H1 (cell line): ENCODE results near the gene HOXC11.

ENCODE experiments used
- CBX5 ChIP-seq: fragments of 300-800, 300-1000 bp; sonication (generic); IDR thresholded peaks from 2 replicates; pipeline ENCODE4 v1.7.1; 2016; ENCODE audit warnings: antibody characterized with exemption, low read length, low read depth
- CREB1 ChIP-seq: IDR thresholded peaks from 2 replicates; pipeline ENCODE4 v1.6.1; 2012; ENCODE audit warnings: inconsistent platforms
- EZH2 ChIP-seq: fragments of 200-600 bp; sonication (generic); IDR thresholded peaks from 2 replicates; pipeline ENCODE4 v1.7.1; 2012; ENCODE audit warnings: low read depth, mild to moderate bottlenecking, moderate library complexity, low read length, inconsistent platforms; ENCODE audit not compliant: severe bottlenecking
- HDAC2 ChIP-seq, 2 experiments: fragments of 300-600 bp in 1 of 2; sonication (generic) in 1 of 2; IDR thresholded peaks; 2 replicates each; pipeline ENCODE4 v1.6.1; 2011 to 2012; ENCODE audit warnings: low read depth in 2 of 2, low read length in 2 of 2, mild to moderate bottlenecking in 2 of 2, moderate library complexity in 2 of 2, borderline replicate concordance in 1 of 2, inconsistent platforms in 1 of 2
- JUN ChIP-seq: IDR thresholded peaks from 2 replicates; pipeline ENCODE4 v1.6.1; 2011; ENCODE audit warnings: low read depth, mild to moderate bottlenecking, improper control_type of control experiment, low read length
- POU5F1 ChIP-seq: IDR thresholded peaks from 2 replicates; pipeline ENCODE4 v1.6.1; 2011; ENCODE audit warnings: low read depth, mild to moderate bottlenecking, low read length, moderate library complexity
- RFX5 ChIP-seq: IDR thresholded peaks from 2 replicates; pipeline ENCODE4 v1.6.1; 2011; ENCODE audit warnings: low read depth, low read length, improper control_type of control experiment, borderline replicate concordance
- SP1 ChIP-seq: IDR thresholded peaks from 2 replicates; pipeline ENCODE4 v1.6.1; 2011; ENCODE audit warnings: low read depth, low read length
- TAF1 ChIP-seq: IDR thresholded peaks from 2 replicates; pipeline ENCODE4 v1.6.1; 2011; ENCODE audit warnings: mild to moderate bottlenecking, low read depth, low read length
- TCF12 ChIP-seq: IDR thresholded peaks from 2 replicates; pipeline ENCODE4 v1.6.1; 2011; ENCODE audit warnings: low read depth, mild to moderate bottlenecking, low read length
- YY1 ChIP-seq: IDR thresholded peaks from 2 replicates; pipeline ENCODE4 v1.6.1; 2011; ENCODE audit warnings: low read depth, mild to moderate bottlenecking, low read length
- TF ChIP-seq, protein P1 (sequence below), 3 experiments: IDR thresholded peaks; 1 replicate in 2 of 3; 2 replicates in 1 of 3; pipeline versions ENCODE4 v1.5.1 to v1.6.1; 2011; ENCODE audit warnings: low read length in 3 of 3, mild to moderate bottlenecking in 3 of 3, inconsistent platforms in 2 of 3, low read depth in 1 of 3, moderate library complexity in 1 of 3; ENCODE audit not compliant: insufficient read depth in 1 of 3; ENCODE audit errors: control extremely low read depth in 1 of 3
- TF ChIP-seq, protein P2 (sequence below): IDR thresholded peaks from 2 replicates; pipeline ENCODE4 v1.6.1; 2011; ENCODE audit warnings: low read depth, mild to moderate bottlenecking, low read length; ENCODE audit not compliant: insufficient read depth
- TF ChIP-seq, protein P3 (sequence below): IDR thresholded peaks from 2 replicates; pipeline ENCODE4 v1.6.1; 2012; ENCODE audit warnings: low read length, inconsistent platforms

DNA sequence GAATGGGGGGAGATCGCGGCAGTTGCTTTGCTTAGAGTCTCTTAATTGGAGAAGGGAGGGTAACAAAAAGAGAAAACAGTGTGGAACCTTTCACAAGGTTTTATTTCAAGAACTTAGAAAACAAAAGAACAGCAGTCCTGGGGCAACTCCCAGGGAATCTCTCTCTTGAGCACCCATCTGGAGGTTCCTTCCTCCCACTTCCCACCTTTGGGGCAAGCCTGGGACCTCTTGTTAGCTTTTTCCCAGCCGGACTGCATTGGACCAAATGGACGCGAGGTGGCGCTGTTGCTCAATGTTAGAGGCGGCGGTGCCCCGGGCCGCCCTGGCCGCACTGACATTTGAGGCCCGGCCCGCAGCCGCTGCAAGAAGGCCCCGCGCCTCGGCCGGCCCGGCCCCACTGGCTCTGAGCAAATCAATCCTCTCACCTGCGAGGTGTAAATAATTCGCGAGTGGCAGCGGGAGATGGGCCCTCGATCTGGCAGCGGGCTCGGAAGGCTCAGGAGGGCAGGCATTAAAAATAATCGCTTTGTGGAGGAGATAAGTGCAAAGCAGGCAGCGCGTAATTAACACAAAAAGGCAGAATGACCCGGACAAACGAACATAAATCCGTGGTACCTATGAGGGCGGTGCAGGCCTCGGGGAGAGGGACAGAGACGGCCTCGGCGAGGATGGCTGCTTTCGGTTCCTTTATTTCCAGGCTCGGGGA is 33.1 kb downstream of the HOXC11 start:
- TF ChIP-seq, protein P1, sequence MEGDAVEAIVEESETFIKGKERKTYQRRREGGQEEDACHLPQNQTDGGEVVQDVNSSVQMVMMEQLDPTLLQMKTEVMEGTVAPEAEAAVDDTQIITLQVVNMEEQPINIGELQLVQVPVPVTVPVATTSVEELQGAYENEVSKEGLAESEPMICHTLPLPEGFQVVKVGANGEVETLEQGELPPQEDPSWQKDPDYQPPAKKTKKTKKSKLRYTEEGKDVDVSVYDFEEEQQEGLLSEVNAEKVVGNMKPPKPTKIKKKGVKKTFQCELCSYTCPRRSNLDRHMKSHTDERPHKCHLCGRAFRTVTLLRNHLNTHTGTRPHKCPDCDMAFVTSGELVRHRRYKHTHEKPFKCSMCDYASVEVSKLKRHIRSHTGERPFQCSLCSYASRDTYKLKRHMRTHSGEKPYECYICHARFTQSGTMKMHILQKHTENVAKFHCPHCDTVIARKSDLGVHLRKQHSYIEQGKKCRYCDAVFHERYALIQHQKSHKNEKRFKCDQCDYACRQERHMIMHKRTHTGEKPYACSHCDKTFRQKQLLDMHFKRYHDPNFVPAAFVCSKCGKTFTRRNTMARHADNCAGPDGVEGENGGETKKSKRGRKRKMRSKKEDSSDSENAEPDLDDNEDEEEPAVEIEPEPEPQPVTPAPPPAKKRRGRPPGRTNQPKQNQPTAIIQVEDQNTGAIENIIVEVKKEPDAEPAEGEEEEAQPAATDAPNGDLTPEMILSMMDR (IDR thresholded peaks at IDR 0.05; ENCODE audit: control extremely low read depth in 1 of 3, insufficient read depth in 1 of 3, low read depth in 1 of 3, low read length in 3 of 3): peak; percentile 88 to 97 (median 89)
- TF ChIP-seq SP1: no peak
- 0 out of 2 replicates have a peak, but pooled peaks have one; percentile 13 for TF ChIP-seq TCF12
- TF ChIP-seq HDAC2 (IDR thresholded peaks at IDR 0.05; ENCODE audit: borderline replicate concordance in 1 of 2, low read depth in 2 of 2, low read length in 2 of 2): no peak
- no peak for TF ChIP-seq CBX5
- TF ChIP-seq YY1: no peak
- TF ChIP-seq CREB1: no peak
- TF ChIP-seq TAF1: no peak
- TF ChIP-seq, protein P2, sequence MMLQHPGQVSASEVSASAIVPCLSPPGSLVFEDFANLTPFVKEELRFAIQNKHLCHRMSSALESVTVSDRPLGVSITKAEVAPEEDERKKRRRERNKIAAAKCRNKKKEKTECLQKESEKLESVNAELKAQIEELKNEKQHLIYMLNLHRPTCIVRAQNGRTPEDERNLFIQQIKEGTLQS: no peak
- TF ChIP-seq EZH2: peak; percentile 47
- TF ChIP-seq POU5F1: no peak
- TF ChIP-seq, protein P3, sequence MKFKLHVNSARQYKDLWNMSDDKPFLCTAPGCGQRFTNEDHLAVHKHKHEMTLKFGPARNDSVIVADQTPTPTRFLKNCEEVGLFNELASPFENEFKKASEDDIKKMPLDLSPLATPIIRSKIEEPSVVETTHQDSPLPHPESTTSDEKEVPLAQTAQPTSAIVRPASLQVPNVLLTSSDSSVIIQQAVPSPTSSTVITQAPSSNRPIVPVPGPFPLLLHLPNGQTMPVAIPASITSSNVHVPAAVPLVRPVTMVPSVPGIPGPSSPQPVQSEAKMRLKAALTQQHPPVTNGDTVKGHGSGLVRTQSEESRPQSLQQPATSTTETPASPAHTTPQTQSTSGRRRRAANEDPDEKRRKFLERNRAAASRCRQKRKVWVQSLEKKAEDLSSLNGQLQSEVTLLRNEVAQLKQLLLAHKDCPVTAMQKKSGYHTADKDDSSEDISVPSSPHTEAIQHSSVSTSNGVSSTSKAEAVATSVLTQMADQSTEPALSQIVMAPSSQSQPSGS: no peak
- no peak for TF ChIP-seq RFX5
- no peak for TF ChIP-seq JUN
